Measurements from ENCODE around the gene TANC1.
"Not testable (repeated sequence)": the region's sequence is repeated elsewhere in the genome, so short reads cannot be mapped to it uniquely, and the experiment has no call there.

TANC1 gene

GRCh38 chr2:159030674-159031380 is 62.4 kb downstream of the TANC1 start:
- no peak for DNase-seq (ENCODE audit: low spot score)
- in situ Hi-C loops (cut with MboI; ENCODE audit: low sequenced_read_pairs, unreplicated experiment): no loop called here

GRCh38 chr2:159032146-159032545 is 63.7 kb downstream of the TANC1 start:
- DNase-seq (ENCODE audit: low spot score): no peak
- in situ Hi-C loops (cut with MboI; ENCODE audit: low sequenced_read_pairs, unreplicated experiment): no loop called here
- TF ChIP-seq CTCF (IDR thresholded peaks at IDR 0.05; ENCODE audit: borderline replicate concordance, control extremely low read depth, extremely low read depth, insufficient read depth, missing control alignments): no peak

More at GRCh38 chr2:159030674-159031380, 62.4 kb downstream of the TANC1 start:
- TF ChIP-seq CTCF (IDR thresholded peaks at IDR 0.05; ENCODE audit: borderline replicate concordance, control extremely low read depth, extremely low read depth, insufficient read depth, missing control alignments): no peak

- DNase-seq (ENCODE audit: low spot score): no peak
- no peak for TF ChIP-seq CTCF (IDR thresholded peaks at IDR 0.05; ENCODE audit: borderline replicate concordance, control extremely low read depth, extremely low read depth, insufficient read depth, missing control alignments)
- in situ Hi-C loops (cut with MboI; ENCODE audit: low sequenced_read_pairs, unreplicated experiment): no loop called here
Observed at GRCh38 chr2:159032580-159032979, 64.1 kb downstream of the TANC1 start.

GRCh38 chr2:159034713-159035112 is 66.3 kb downstream of the TANC1 start:
- no peak for DNase-seq (ENCODE audit: low spot score)
- in situ Hi-C loops (cut with MboI; ENCODE audit: low sequenced_read_pairs, unreplicated experiment): no loop called here
- no peak for TF ChIP-seq CTCF (IDR thresholded peaks at IDR 0.05; ENCODE audit: borderline replicate concordance, control extremely low read depth, extremely low read depth, insufficient read depth, missing control alignments)

GRCh38 chr2:159035790-159036411 is 67.5 kb downstream of the TANC1 start:
- no peak for DNase-seq (ENCODE audit: low spot score)
- no peak for TF ChIP-seq CTCF (IDR thresholded peaks at IDR 0.05; ENCODE audit: borderline replicate concordance, control extremely low read depth, extremely low read depth, insufficient read depth, missing control alignments)
- in situ Hi-C loops (cut with MboI; ENCODE audit: low sequenced_read_pairs, unreplicated experiment): no loop called here

- DNase-seq (ENCODE audit: low spot score); in situ Hi-C loops (cut with MboI; ENCODE audit: low sequenced_read_pairs, unreplicated experiment): not testable (repeated sequence)
Observed at GRCh38 chr2:159036461-159036860, 68.0 kb downstream of the TANC1 start.

- in situ Hi-C loops (cut with MboI; ENCODE audit: low sequenced_read_pairs, unreplicated experiment); DNase-seq (ENCODE audit: low spot score): not testable (repeated sequence)
Observed at GRCh38 chr2:159041328-159041727, 72.9 kb downstream of the TANC1 start.

Data from GM13976 (cell line).